ENCODE results near the gene SLC25A11.

- TF ChIP-seq EZH2phosphoT487 (conservative IDR thresholded peaks at IDR 0.05; ENCODE audit: low read length), result no peak
- TF ChIP-seq CTCF (IDR thresholded peaks at IDR 0.05; ENCODE audit: insufficient read depth, low read length, poor library complexity, severe bottlenecking), result no peak
These were observed 32.9 kb upstream of the SLC25A11 start for GRCh38 chr17:4972752-4973151.
